Thyroid gland (tissue), 4 donors: Measurements from ENCODE around the gene USO1. TPM values are rescaled to one million over a fixed set of nuclear protein-coding genes. Genes with fewer than 3 reads are reported as not detected.

ENCODE experiments used
- DNase-seq, 2 donors: peaks; one replicate each; pipeline ENCODE4 v3.0.0-alpha.2; 2019
- H3K27ac ChIP-seq, 3 donors: fragments of 200-600 bp; sonication (generic); 1 replicate in 2 of 3; 2 replicates in 1 of 3; pipeline ENCODE4 v1.5.1; 2016 to 2019; ENCODE audit warnings: mild to moderate bottlenecking in 1 of 3, moderate library complexity in 1 of 3
- H3K27me3 ChIP-seq: fragments of 200-600 bp; sonication (generic); one replicate; pipeline ENCODE4 v1.5.1; 2019
- H3K36me3 ChIP-seq, 2 donors: fragments of 200-600 bp; sonication (generic); one replicate each; pipeline ENCODE4 v1.5.1; 2016 to 2019
- H3K4me1 ChIP-seq, 2 donors: fragments of 200-600 bp; sonication (generic); one replicate each; pipeline ENCODE4 v1.5.1; 2017 to 2019
- H3K4me3 ChIP-seq, 3 donors: fragments of 200-600 bp; sonication (generic); replicated peaks in 1 of 3; 1 replicate in 2 of 3; 2 replicates in 1 of 3; pipeline ENCODE4 v1.5.1; 2016; ENCODE audit warnings: mild to moderate bottlenecking in 1 of 3
- H3K9me3 ChIP-seq: fragments of 200-600 bp; sonication (generic); one replicate; pipeline ENCODE4 v1.5.1; 2017
- CTCF ChIP-seq, 6 experiments: fragments of 200-600 bp in 3 of 6; fragments of 450-650 bp in 3 of 6; sonication (generic) in 3 of 6; IDR thresholded peaks; one replicate each; pipeline ENCODE4 v1.5.1; 2016 to 2019; ENCODE audit warnings: antibody characterized with exemption in 6 of 6, mild to moderate bottlenecking in 2 of 6, inconsistent platforms in 1 of 6, moderate library complexity in 1 of 6
- POLR2A ChIP-seq, 2 donors: fragments of 450-650 bp; IDR thresholded peaks; one replicate each; pipeline ENCODE4 v1.6.1; 2017; ENCODE audit warnings: antibody characterized with exemption in 2 of 2, mild to moderate bottlenecking in 2 of 2, moderate library complexity in 1 of 2
- WGBS, 2 donors: methylation state at CpG; one replicate each; pipeline ENCODE4 v1.1.5; 2017; 5-methylcytosine and 5-hydroxymethylcytosine counted together
- intact Hi-C: fragments of 100-400 bp; cut with DNase I; formaldehyde crosslinking; loops from one replicate; pipeline ENCODE4 v1.15.1; 2023
- total RNA-seq, 4 donors: library from RNA; depleted of rRNA; stranded (reverse); fragments of >200 nt; gene quantifications; one replicate each; pipeline ENCODE4 v1.2.3, GENCODE V29; 2016

USO1 gene
- total RNA-seq, 4 donors from 2014 or later, result 97.2 to 102 (median 100) TPM

GRCh38 chr4:75696071-75696470, 28.3 kb upstream of the USO1 start:
- WGBS, 2 donors, result 36 to 41% methylated on average over 3 of the region's 3 CpGs
- DNase-seq, result peak in 1 of 2 donors; percentile 7
- TF ChIP-seq POLR2A (IDR thresholded peaks at IDR 0.05) (no peak), CTCF (IDR thresholded peaks at IDR 0.05) (no peak)
- Histone ChIP-seq H3K27ac (no peak overlapping the region), H3K9me3 (no peaks in the 10 kb centered on the region), H3K4me1 (peaks cover 0 to 6% of the 10 kb centered on the region in 2 donors), H3K4me3 (no peak overlapping the region), H3K36me3 (no peaks in the 10 kb centered on the region), H3K27me3 (no peaks in the 10 kb centered on the region)
- intact Hi-C loops, result no loop called here

GRCh38 chr4:75696581-75696980, 27.8 kb upstream of the USO1 start:
- intact Hi-C loops, result no loop called here
- Histone ChIP-seq H3K27me3 (no peaks in the 10 kb centered on the region), H3K4me1 (peaks cover 0 to 6% of the 10 kb centered on the region in 2 donors), H3K4me3 (no peak overlapping the region), H3K36me3 (no peaks in the 10 kb centered on the region), H3K9me3 (no peaks in the 10 kb centered on the region), H3K27ac (no peak overlapping the region)
- WGBS, 2 donors, result 79 to 93% methylated on average over 3 of the region's 3 CpGs
- no peak for DNase-seq
- no peak for TF ChIP-seq CTCF (IDR thresholded peaks at IDR 0.05)
- no peak for TF ChIP-seq POLR2A (IDR thresholded peaks at IDR 0.05)

DNA sequence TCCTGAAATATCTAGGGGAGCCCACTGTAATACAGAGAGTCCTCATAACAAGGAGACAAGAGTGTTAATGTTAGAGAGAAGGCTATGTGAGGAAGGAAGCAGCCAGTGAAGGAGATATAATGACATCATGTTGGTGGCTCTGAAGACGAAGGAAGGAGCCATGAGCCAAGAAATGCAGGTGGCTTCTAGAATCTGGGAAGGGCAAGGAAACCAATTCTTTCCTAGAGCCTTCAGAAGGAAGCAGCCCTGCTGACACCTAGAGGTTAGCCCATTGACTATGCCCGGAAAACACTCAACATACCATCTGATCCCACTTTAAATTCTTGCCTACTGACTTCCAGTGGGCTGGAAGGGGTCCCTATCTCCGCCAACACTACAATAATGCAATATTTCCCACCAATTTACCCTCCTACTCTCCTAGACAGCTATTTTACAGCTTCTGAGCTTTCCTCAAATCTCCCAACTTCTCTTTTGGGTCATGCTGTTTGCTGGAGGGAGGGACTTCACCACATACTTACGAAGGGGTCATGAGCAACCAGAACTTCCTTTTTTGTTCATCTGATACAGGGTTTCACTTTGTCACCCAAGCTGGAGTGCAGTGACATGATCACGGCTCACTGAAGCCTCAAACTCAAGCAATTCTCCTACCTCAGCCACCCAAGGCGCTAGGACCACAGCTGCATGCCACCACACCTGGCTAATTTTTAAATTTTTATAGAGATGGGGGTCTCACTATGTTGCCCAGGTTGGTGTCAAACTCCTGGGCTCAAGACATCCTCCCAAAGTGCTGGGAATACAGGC, 26.0 kb upstream of the USO1 start:
- peaks cover 0 to 6% of the 10 kb centered on the region in 2 donors for H3K4me1 ChIP-seq
- peak overlapping the region in 1 of 3 donors; percentile 24 for H3K27ac ChIP-seq

DNA sequence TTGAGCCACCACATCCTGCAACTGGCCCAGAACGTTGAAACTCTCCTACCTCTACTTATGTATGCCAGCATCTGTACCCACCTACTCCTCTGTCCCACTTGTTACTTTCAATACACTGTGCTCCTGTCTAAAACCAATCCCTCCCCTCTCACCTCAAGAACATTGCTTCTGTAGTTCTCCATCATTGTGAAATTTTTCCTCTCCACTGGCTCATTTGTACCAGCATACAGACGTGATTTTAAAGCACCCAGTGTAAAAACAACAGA, 25.5 kb upstream of the USO1 start:
- no peak for DNase-seq
- H3K27me3 ChIP-seq, result no peaks in the 10 kb centered on the region
- H3K9me3 ChIP-seq, result no peaks in the 10 kb centered on the region
- WGBS, 2 donors, result 29 to 46% methylated on average over 2 of the region's 2 CpGs
- peak overlapping the region in 1 of 3 donors; percentile 24 for H3K27ac ChIP-seq
- peaks cover 0 to 6% of the 10 kb centered on the region in 2 donors for H3K4me1 ChIP-seq
- intact Hi-C loops, result no loop called here
- H3K36me3 ChIP-seq, result no peaks in the 10 kb centered on the region
- no peak overlapping the region for H3K4me3 ChIP-seq
- no peak for TF ChIP-seq POLR2A (IDR thresholded peaks at IDR 0.05)
- TF ChIP-seq CTCF (IDR thresholded peaks at IDR 0.05), result no peak

More for the DNA sequence above, 26.0 kb upstream of the USO1 start:
- 75 to 78% methylated on average over 6 of the region's 6 CpGs for whole genome bisulfite sequencing, 2 donors
- Histone ChIP-seq H3K36me3 (no peaks in the 10 kb centered on the region), H3K9me3 (no peaks in the 10 kb centered on the region), H3K27me3 (no peaks in the 10 kb centered on the region), H3K4me3 (no peak overlapping the region)
- no peak for DNase-seq
- TF ChIP-seq CTCF (IDR thresholded peaks at IDR 0.05) (no peak), POLR2A (IDR thresholded peaks at IDR 0.05) (no peak)
- intact Hi-C loops, result no loop called here

- TF ChIP-seq CTCF (IDR thresholded peaks at IDR 0.05) (no peak), POLR2A (IDR thresholded peaks at IDR 0.05) (no peak)
- H3K27ac ChIP-seq, result peak overlapping the region in 1 of 3 donors; percentile 14
- no peak for DNase-seq
- peaks cover 0 to 6% of the 10 kb centered on the region in 2 donors for H3K4me1 ChIP-seq
- intact Hi-C loops, result no loop called here
- no peaks in the 10 kb centered on the region for H3K27me3 ChIP-seq
- no peaks in the 10 kb centered on the region for H3K9me3 ChIP-seq
- 0% methylated on average over 1 of the region's 1 CpG for WGBS, 2 donors
- no peak overlapping the region for H3K4me3 ChIP-seq
- H3K36me3 ChIP-seq, result no peaks in the 10 kb centered on the region
Measured at GRCh38 chr4:75699299-75699698, 25.1 kb upstream of the USO1 start.
